ENCODE results near the gene PTPN14.

DNA sequence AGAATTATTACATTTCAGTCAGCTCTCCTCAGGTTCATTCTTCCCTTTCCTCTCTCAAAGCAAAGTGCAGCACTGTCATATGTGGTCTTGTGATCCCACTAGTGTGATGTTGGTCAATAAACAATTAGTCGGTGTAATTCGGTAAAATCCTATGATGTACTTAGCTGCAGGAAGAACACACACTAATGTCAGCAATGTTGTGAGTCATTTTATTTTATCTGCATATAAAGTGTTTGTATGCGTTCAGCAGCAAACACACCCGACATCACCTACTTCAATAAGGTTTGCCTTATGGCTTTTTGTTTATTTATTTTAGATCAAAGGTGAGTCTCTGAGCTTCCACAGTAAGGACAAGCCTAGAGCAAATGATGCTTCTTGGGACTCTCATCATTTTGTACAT, 47.8 kb downstream of the PTPN14 start:
- TF ChIP-seq, protein P1, sequence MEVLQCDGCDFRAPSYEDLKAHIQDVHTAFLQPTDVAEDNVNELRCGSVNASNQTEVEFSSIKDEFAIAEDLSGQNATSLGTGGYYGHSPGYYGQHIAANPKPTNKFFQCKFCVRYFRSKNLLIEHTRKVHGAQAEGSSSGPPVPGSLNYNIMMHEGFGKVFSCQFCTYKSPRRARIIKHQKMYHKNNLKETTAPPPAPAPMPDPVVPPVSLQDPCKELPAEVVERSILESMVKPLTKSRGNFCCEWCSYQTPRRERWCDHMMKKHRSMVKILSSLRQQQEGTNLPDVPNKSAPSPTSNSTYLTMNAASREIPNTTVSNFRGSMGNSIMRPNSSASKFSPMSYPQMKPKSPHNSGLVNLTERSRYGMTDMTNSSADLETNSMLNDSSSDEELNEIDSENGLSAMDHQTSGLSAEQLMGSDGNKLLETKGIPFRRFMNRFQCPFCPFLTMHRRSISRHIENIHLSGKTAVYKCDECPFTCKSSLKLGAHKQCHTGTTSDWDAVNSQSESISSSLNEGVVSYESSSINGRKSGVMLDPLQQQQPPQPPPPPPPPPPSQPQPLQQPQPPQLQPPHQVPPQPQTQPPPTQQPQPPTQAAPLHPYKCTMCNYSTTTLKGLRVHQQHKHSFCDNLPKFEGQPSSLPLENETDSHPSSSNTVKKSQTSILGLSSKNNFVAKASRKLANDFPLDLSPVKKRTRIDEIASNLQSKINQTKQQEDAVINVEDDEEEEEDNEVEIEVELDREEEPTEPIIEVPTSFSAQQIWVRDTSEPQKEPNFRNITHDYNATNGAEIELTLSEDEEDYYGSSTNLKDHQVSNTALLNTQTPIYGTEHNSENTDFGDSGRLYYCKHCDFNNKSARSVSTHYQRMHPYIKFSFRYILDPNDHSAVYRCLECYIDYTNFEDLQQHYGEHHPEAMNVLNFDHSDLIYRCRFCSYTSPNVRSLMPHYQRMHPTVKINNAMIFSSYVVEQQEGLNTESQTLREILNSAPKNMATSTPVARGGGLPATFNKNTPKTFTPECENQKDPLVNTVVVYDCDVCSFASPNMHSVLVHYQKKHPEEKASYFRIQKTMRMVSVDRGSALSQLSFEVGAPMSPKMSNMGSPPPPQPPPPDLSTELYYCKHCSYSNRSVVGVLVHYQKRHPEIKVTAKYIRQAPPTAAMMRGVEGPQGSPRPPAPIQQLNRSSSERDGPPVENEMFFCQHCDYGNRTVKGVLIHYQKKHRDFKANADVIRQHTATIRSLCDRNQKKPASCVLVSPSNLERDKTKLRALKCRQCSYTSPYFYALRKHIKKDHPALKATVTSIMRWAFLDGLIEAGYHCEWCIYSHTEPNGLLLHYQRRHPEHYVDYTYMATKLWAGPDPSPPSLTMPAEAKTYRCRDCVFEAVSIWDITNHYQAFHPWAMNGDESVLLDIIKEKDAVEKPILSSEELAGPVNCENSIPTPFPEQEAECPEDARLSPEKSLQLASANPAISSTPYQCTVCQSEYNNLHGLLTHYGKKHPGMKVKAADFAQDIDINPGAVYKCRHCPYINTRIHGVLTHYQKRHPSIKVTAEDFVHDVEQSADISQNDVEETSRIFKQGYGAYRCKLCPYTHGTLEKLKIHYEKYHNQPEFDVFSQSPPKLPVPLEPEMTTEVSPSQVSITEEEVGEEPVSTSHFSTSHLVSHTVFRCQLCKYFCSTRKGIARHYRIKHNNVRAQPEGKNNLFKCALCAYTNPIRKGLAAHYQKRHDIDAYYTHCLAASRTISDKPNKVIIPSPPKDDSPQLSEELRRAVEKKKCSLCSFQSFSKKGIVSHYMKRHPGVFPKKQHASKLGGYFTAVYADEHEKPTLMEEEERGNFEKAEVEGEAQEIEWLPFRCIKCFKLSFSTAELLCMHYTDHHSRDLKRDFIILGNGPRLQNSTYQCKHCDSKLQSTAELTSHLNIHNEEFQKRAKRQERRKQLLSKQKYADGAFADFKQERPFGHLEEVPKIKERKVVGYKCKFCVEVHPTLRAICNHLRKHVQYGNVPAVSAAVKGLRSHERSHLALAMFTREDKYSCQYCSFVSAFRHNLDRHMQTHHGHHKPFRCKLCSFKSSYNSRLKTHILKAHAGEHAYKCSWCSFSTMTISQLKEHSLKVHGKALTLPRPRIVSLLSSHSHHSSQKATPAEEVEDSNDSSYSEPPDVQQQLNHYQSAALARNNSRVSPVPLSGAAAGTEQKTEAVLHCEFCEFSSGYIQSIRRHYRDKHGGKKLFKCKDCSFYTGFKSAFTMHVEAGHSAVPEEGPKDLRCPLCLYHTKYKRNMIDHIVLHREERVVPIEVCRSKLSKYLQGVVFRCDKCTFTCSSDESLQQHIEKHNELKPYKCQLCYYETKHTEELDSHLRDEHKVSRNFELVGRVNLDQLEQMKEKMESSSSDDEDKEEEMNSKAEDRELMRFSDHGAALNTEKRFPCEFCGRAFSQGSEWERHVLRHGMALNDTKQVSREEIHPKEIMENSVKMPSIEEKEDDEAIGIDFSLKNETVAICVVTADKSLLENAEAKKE (CRISPR knock-in tag; IDR thresholded peaks at IDR 0.05): no peak
- TF ChIP-seq ZNF331 (CRISPR knock-in tag; IDR thresholded peaks at IDR 0.05; ENCODE audit: low read depth): no peak
- no peak for TF ChIP-seq EZH2 (IDR thresholded peaks at IDR 0.05; ENCODE audit: low read depth, unreplicated experiment)
- TF ChIP-seq, protein P2, sequence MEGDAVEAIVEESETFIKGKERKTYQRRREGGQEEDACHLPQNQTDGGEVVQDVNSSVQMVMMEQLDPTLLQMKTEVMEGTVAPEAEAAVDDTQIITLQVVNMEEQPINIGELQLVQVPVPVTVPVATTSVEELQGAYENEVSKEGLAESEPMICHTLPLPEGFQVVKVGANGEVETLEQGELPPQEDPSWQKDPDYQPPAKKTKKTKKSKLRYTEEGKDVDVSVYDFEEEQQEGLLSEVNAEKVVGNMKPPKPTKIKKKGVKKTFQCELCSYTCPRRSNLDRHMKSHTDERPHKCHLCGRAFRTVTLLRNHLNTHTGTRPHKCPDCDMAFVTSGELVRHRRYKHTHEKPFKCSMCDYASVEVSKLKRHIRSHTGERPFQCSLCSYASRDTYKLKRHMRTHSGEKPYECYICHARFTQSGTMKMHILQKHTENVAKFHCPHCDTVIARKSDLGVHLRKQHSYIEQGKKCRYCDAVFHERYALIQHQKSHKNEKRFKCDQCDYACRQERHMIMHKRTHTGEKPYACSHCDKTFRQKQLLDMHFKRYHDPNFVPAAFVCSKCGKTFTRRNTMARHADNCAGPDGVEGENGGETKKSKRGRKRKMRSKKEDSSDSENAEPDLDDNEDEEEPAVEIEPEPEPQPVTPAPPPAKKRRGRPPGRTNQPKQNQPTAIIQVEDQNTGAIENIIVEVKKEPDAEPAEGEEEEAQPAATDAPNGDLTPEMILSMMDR (conservative IDR thresholded peaks at IDR 0.05; ENCODE audit: low read depth in 2 of 2): no peak
- TF ChIP-seq POLR2AphosphoS5 (IDR thresholded peaks at IDR 0.05; ENCODE audit: low read depth): no peak
- TF ChIP-seq, protein P3, sequence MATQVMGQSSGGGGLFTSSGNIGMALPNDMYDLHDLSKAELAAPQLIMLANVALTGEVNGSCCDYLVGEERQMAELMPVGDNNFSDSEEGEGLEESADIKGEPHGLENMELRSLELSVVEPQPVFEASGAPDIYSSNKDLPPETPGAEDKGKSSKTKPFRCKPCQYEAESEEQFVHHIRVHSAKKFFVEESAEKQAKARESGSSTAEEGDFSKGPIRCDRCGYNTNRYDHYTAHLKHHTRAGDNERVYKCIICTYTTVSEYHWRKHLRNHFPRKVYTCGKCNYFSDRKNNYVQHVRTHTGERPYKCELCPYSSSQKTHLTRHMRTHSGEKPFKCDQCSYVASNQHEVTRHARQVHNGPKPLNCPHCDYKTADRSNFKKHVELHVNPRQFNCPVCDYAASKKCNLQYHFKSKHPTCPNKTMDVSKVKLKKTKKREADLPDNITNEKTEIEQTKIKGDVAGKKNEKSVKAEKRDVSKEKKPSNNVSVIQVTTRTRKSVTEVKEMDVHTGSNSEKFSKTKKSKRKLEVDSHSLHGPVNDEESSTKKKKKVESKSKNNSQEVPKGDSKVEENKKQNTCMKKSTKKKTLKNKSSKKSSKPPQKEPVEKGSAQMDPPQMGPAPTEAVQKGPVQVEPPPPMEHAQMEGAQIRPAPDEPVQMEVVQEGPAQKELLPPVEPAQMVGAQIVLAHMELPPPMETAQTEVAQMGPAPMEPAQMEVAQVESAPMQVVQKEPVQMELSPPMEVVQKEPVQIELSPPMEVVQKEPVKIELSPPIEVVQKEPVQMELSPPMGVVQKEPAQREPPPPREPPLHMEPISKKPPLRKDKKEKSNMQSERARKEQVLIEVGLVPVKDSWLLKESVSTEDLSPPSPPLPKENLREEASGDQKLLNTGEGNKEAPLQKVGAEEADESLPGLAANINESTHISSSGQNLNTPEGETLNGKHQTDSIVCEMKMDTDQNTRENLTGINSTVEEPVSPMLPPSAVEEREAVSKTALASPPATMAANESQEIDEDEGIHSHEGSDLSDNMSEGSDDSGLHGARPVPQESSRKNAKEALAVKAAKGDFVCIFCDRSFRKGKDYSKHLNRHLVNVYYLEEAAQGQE (IDR thresholded peaks at IDR 0.05; ENCODE audit: unreplicated experiment): no peak
- TF ChIP-seq EZH2phosphoT487 (IDR thresholded peaks at IDR 0.05; ENCODE audit: unreplicated experiment): no peak
- TF ChIP-seq JUNB (IDR thresholded peaks at IDR 0.05; ENCODE audit: unreplicated experiment): no peak
- no peak for TF ChIP-seq CREB1 (CRISPR knock-in tag; IDR thresholded peaks at IDR 0.05; ENCODE audit: low read depth)
- TF ChIP-seq STAT1 (IDR thresholded peaks at IDR 0.05; ENCODE audit: unreplicated experiment): no peak
- TF ChIP-seq, protein P4, sequence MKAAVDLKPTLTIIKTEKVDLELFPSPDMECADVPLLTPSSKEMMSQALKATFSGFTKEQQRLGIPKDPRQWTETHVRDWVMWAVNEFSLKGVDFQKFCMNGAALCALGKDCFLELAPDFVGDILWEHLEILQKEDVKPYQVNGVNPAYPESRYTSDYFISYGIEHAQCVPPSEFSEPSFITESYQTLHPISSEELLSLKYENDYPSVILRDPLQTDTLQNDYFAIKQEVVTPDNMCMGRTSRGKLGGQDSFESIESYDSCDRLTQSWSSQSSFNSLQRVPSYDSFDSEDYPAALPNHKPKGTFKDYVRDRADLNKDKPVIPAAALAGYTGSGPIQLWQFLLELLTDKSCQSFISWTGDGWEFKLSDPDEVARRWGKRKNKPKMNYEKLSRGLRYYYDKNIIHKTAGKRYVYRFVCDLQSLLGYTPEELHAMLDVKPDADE (IDR thresholded peaks at IDR 0.05): no peak
- TF ChIP-seq ZNF114 (CRISPR knock-in tag; IDR thresholded peaks at IDR 0.05): no peak
- TF ChIP-seq NANOG (IDR thresholded peaks at IDR 0.05; ENCODE audit: borderline replicate concordance): no peak

Data from GM23338 (cell line).